ENCODE measurements around the gene EEA1. TPM values are rescaled to one million over a fixed set of nuclear protein-coding genes. Genes with fewer than 3 reads are reported as not detected.

Gene EEA1
- total RNA-seq, 1 experiment from 2014 or later = 27.4 TPM

- Mint-ChIP-seq H3K9me3 (ENCODE audit: low read depth, unreplicated experiment) (no peaks in the 10 kb centered on the region), H3K36me3 (ENCODE audit: insufficient read depth, unreplicated experiment) (no peaks in the 10 kb centered on the region), H3K4me1 (ENCODE audit: low read depth, unreplicated experiment) (peaks cover 15% of the 10 kb centered on the region), H3K27ac (ENCODE audit: unreplicated experiment) (no peak overlapping the region), H3K4me3 (ENCODE audit: low read depth, unreplicated experiment) (no peak overlapping the region), H3K27me3 (ENCODE audit: unreplicated experiment) (no peaks in the 10 kb centered on the region)
- no TSS peak for BruUV-seq (replicated peaks)
- TF ChIP-seq CTCF (IDR thresholded peaks at IDR 0.05; ENCODE audit: unreplicated experiment) = no peak
- CTCF ChIA-PET = no interaction called here
- DNase-seq = no peak
- intact Hi-C loops (cut with micrococcal nuclease; ENCODE audit: unreplicated experiment) = no loop called here
Measured at GRCh38 chr12:92769124-92769901, 159.8 kb downstream of the EEA1 start.

DNA sequence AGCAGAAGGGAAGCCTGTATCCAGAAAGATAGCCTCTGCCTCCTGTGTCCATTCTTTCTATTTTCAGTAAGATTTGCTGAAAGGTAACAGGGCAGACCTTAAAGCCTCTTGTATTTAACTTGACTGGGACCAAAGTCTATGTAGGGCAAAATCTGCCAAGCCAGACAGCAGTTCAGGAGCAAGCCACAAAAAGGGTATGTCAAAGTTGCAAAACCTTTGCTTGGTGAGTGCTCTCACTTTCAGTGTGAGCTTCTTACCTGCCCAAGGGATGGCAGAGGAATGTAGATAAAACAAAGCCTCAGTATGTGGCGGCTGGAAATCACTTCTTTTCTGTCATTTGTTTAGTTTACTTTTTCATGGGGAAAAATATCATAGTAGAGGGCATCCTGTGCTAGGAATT, 163.2 kb downstream of the EEA1 start:
- DNase-seq = no peak
- peaks cover 10% of the 10 kb centered on the region for H3K4me1 Mint-ChIP-seq (ENCODE audit: low read depth, unreplicated experiment)
- TF ChIP-seq CTCF (IDR thresholded peaks at IDR 0.05; ENCODE audit: unreplicated experiment) = no peak
- CTCF ChIA-PET = interaction anchor here (0.6 kb wide), 1 partner anchor 786 kb away, joined by 3 read pairs; no protein-coding TSS in a partner anchor
- no peaks in the 10 kb centered on the region for H3K27me3 Mint-ChIP-seq (ENCODE audit: unreplicated experiment)
- H3K9me3 Mint-ChIP-seq (ENCODE audit: low read depth, unreplicated experiment) = no peaks in the 10 kb centered on the region
- H3K36me3 Mint-ChIP-seq (ENCODE audit: insufficient read depth, unreplicated experiment) = no peaks in the 10 kb centered on the region
- H3K27ac Mint-ChIP-seq (ENCODE audit: unreplicated experiment) = no peak overlapping the region
- intact Hi-C loops (cut with micrococcal nuclease; ENCODE audit: unreplicated experiment) = no loop called here
- no peak overlapping the region for H3K4me3 Mint-ChIP-seq (ENCODE audit: low read depth, unreplicated experiment)
- no TSS peak for BruUV-seq (replicated peaks)

GRCh38 chr12:92764831-92765230, 164.3 kb downstream of the EEA1 start:
- TF ChIP-seq CTCF (IDR thresholded peaks at IDR 0.05; ENCODE audit: unreplicated experiment) = no peak
- CTCF ChIA-PET = no interaction called here
- Mint-ChIP-seq H3K27me3 (ENCODE audit: unreplicated experiment) (no peaks in the 10 kb centered on the region), H3K4me1 (ENCODE audit: low read depth, unreplicated experiment) (peaks cover 7% of the 10 kb centered on the region), H3K9me3 (ENCODE audit: low read depth, unreplicated experiment) (no peaks in the 10 kb centered on the region), H3K36me3 (ENCODE audit: insufficient read depth, unreplicated experiment) (no peaks in the 10 kb centered on the region), H3K27ac (ENCODE audit: unreplicated experiment) (no peak overlapping the region), H3K4me3 (ENCODE audit: low read depth, unreplicated experiment) (no peak overlapping the region)
- BruUV-seq (replicated peaks) = no TSS peak
- intact Hi-C loops (cut with micrococcal nuclease; ENCODE audit: unreplicated experiment) = no loop called here
- no peak for DNase-seq

DNA sequence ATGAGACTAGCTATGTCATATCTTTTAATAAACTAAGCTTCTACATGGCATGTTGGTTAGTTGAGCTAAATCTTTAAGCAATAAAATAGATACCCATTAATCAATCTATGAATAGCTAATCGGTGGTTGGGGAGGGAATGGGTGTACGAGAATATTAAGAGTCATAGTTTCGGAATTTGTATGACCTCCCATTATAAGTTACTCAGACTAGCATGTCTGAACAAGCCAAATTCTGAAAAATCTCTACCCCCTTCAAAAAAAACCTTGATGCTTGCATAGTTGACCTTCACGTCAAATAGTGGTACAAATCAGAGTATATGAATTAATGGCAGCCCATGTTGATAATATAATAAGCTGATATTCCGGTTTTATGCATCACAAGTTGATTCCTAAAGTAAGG, 166.3 kb downstream of the EEA1 start:
- CTCF ChIA-PET = interaction anchor here (0.5 kb wide), 1 partner anchor 830 kb away, joined by 12 read pairs; no protein-coding TSS in a partner anchor
- H3K4me1 Mint-ChIP-seq (ENCODE audit: low read depth, unreplicated experiment) = no peaks in the 10 kb centered on the region
- H3K36me3 Mint-ChIP-seq (ENCODE audit: insufficient read depth, unreplicated experiment) = no peaks in the 10 kb centered on the region
- H3K9me3 Mint-ChIP-seq (ENCODE audit: low read depth, unreplicated experiment) = no peaks in the 10 kb centered on the region
- BruUV-seq (replicated peaks) = no TSS peak
- H3K4me3 Mint-ChIP-seq (ENCODE audit: low read depth, unreplicated experiment) = no peak overlapping the region
- TF ChIP-seq CTCF (IDR thresholded peaks at IDR 0.05; ENCODE audit: unreplicated experiment) = no peak
- intact Hi-C loops (cut with micrococcal nuclease; ENCODE audit: unreplicated experiment) = no loop called here
- no peaks in the 10 kb centered on the region for H3K27me3 Mint-ChIP-seq (ENCODE audit: unreplicated experiment)
- H3K27ac Mint-ChIP-seq (ENCODE audit: unreplicated experiment) = no peak overlapping the region
- DNase-seq = no peak

All from Calu3 (cell line).